K562 (cell line): ENCODE data around the gene DNMT3L. TPM values are rescaled to one million over a fixed set of nuclear protein-coding genes. Genes with fewer than 3 reads are reported as not detected.

Experiments used
- CC2D1A ChIP-seq: fragments of 450-650 bp; IDR thresholded peaks from 2 replicates; pipeline ENCODE4 v1.6.1; 2017; ENCODE audit warnings: mild to moderate bottlenecking
- ELF4 ChIP-seq: fragments of 450-650 bp; formaldehyde crosslinking; IDR thresholded peaks from 2 replicates; pipeline ENCODE4 v1.4.0; 2022; ENCODE audit warnings: missing genetic modification characterization
- ELK1 ChIP-seq: sonication (generic); formaldehyde crosslinking; IDR thresholded peaks from 2 replicates; pipeline ENCODE4 v1.8.1; 2022; ENCODE audit warnings: missing genetic modification reagents
- ETS1 ChIP-seq: conservative IDR thresholded peaks from 2 replicates; pipeline ENCODE4 v1.6.1; 2011; ENCODE audit warnings: low read depth, mild to moderate bottlenecking, low read length; ENCODE audit not compliant: control insufficient read depth
- HDAC3 ChIP-seq: fragments of 450-650 bp; IDR thresholded peaks from 2 replicates; pipeline ENCODE4 v1.6.1; 2018; ENCODE audit warnings: borderline replicate concordance, mild to moderate bottlenecking, moderate library complexity; ENCODE audit not compliant: partially characterized antibody
- HMBOX1 ChIP-seq: sonication (generic); IDR thresholded peaks from 2 replicates; pipeline ENCODE4 v1.6.1; 2016
- HSF4 ChIP-seq: fragments of 250-450 bp; sonication (Bioruptor Pico); IDR thresholded peaks from 2 replicates; pipeline ENCODE4 v2.1.2; 2022; ENCODE audit warnings: mild to moderate bottlenecking, moderate library complexity, borderline replicate concordance
- KAT2B ChIP-seq: IDR thresholded peaks from one replicate; pipeline ENCODE4 v1.6.1; 2012; ENCODE audit warnings: low read depth, mild to moderate bottlenecking, control low read depth, inconsistent platforms, low read length, moderate library complexity
- KAT8 ChIP-seq: fragments of 450-650 bp; IDR thresholded peaks from 2 replicates; pipeline ENCODE4 v1.6.1; 2016; ENCODE audit warnings: low read depth, mild to moderate bottlenecking
- KDM2B ChIP-seq: fragments of 250-450 bp; sonication (Bioruptor Pico); IDR thresholded peaks from 2 replicates; pipeline ENCODE4 v1.8.0; 2021; ENCODE audit warnings: mild to moderate bottlenecking, moderate library complexity
- L3MBTL2 ChIP-seq: fragments of 450-650 bp; IDR thresholded peaks from 2 replicates; pipeline ENCODE4 v1.6.1; 2016; ENCODE audit warnings: mild to moderate bottlenecking, moderate library complexity
- NBN ChIP-seq: fragments of 450-650 bp; IDR thresholded peaks from 2 replicates; pipeline ENCODE4 v1.6.1; 2016; ENCODE audit warnings: low read depth, mild to moderate bottlenecking
- NFATC3 ChIP-seq: fragments of 450-650 bp; IDR thresholded peaks from 2 replicates; pipeline ENCODE4 v1.6.1; 2017; ENCODE audit warnings: mild to moderate bottlenecking
- PCBP2 ChIP-seq: fragments of 200-400 bp; formaldehyde crosslinking; IDR thresholded peaks from 2 replicates; pipeline ENCODE4 v1.6.1; 2018; ENCODE audit warnings: low read length, low read depth, mild to moderate bottlenecking, moderate library complexity; ENCODE audit not compliant: poor library complexity, severe bottlenecking
- POLR2A ChIP-seq: fragments of 450-650 bp; conservative IDR thresholded peaks from 2 replicates; pipeline ENCODE4 v1.6.1; 2016
- POLR2H ChIP-seq: IDR thresholded peaks from 2 replicates; pipeline ENCODE4 v1.6.1; 2016; ENCODE audit warnings: missing genetic modification characterization, low read depth, mild to moderate bottlenecking, control low read depth, missing compliant biosample characterization, moderate library complexity
- RB1 ChIP-seq: fragments of 450-650 bp; IDR thresholded peaks from 2 replicates; pipeline ENCODE4 v1.6.1; 2017; ENCODE audit warnings: low read depth, mild to moderate bottlenecking
- STAG1 ChIP-seq: sonication (generic); formaldehyde crosslinking; IDR thresholded peaks from 2 replicates; pipeline ENCODE4 v1.5.0; 2020; ENCODE audit warnings: missing genetic modification reagents, borderline replicate concordance
- TAF9B ChIP-seq: fragments of 450-650 bp; IDR thresholded peaks from 2 replicates; pipeline ENCODE4 v1.6.1; 2018; ENCODE audit warnings: mild to moderate bottlenecking; ENCODE audit not compliant: partially characterized antibody
- TFE3 ChIP-seq: fragments of 450-650 bp; formaldehyde crosslinking; IDR thresholded peaks from 2 replicates; pipeline ENCODE4 v1.4.0; 2020; ENCODE audit warnings: mild to moderate bottlenecking, mixed read lengths
- ZBTB33 ChIP-seq: sonication (generic); formaldehyde crosslinking; IDR thresholded peaks from 2 replicates; pipeline ENCODE4 v1.8.1; 2023; ENCODE audit warnings: mild to moderate bottlenecking, missing genetic modification reagents
- ZNF766 ChIP-seq: fragments of 200-800 bp; sonication (Bioruptor generic); conservative IDR thresholded peaks from 2 replicates; pipeline ENCODE4 v1.6.1; 2016; ENCODE audit warnings: missing genetic modification characterization, missing compliant biosample characterization
- polyA plus RNA-seq, 8 experiments: library from polyadenylated mRNA; depleted of rRNA in 4 of 8; stranded (reverse) in 5 of 8; unstranded in 3 of 8; fragments of >200 nt; fragmentation: Nextera tagmentation in 2 of 8; fragmentation: Illumina TruSeq in 1 of 8; extraction: Ambion mirVana in 2 of 8; extraction: Trizol in 1 of 8; gene quantifications; 2 replicates each; pipeline versions ENCODE4 v1.2.1 to v1.2.3, GENCODE V29; 2011 to 2014; ENCODE audit warnings: inconsistent platforms in 1 of 8, missing spikeins in 1 of 8
- total RNA-seq, 7 experiments: library from RNA; depleted of rRNA in 6 of 7; stranded (reverse); fragments of >200 nt in 6 of 7; fragmentation: Illumina TruSeq in 2 of 7; extraction: Trizol in 2 of 7; gene quantifications; 2 replicates each; pipeline versions ENCODE4 v1.2.1 to v1.2.3, GENCODE V29; 2011 to 2021; ENCODE audit warnings: low replicate concordance in 1 of 7

The DNMT3L gene
- total and polyA plus RNA-seq, 9 of the 15 experiments (the other 6 are each of a cell fraction or from before 2014, with no cell fraction given) = 0.08 TPM; not detected in 8

GRCh38 chr21:44267655-44268142 lies 6.0 kb upstream of the DNMT3L start (continued):
- TF ChIP-seq ETS1 = no peak
- TF ChIP-seq POLR2H (tag) = no peak
- TF ChIP-seq NBN = no peak
- TF ChIP-seq NFATC3 = no peak
- TF ChIP-seq KAT8 = no peak
- no peak for TF ChIP-seq ELK1
- TF ChIP-seq ELF4 = no peak
- peak; percentile 41; the same call in 1 of the 2 replicates for TF ChIP-seq RB1
- TF ChIP-seq CC2D1A = peak; percentile 92
- TF ChIP-seq HDAC3 = no peak
- no peak for TF ChIP-seq TFE3 (CRISPR knock-in tag)
- TF ChIP-seq ZBTB33 (CRISPR knock-in tag) = no peak
- no peak for TF ChIP-seq POLR2A
- no peak for TF ChIP-seq TAF9B
- no peak for TF ChIP-seq KDM2B (CRISPR knock-in tag)
- TF ChIP-seq HSF4 (CRISPR knock-in tag) = no peak
- no peak for TF ChIP-seq HMBOX1
- no peak for TF ChIP-seq PCBP2
- peak; percentile 63; the same call in 1 of the 2 replicates for TF ChIP-seq STAG1 (CRISPR knock-in tag)
- no peak for TF ChIP-seq KAT2B
- peak; percentile 67 for TF ChIP-seq L3MBTL2
- TF ChIP-seq ZNF766 = 0 out of 2 replicates have a peak, but pooled peaks have one; percentile 35
